SK-N-MC (cell line): ENCODE data around the gene C3orf18.

Source experiments
- DNase-seq: peaks from one replicate; pipeline ENCODE4 v3.0.0-alpha.2; 2011; ENCODE audit warnings: low read depth, low spot score
- H3K27ac ChIP-seq: fragments of 200-600 bp; sonication (generic); 2 replicates; pipeline ENCODE4 v1.5.1; 2016; ENCODE audit warnings: mixed run types
- H3K36me3 ChIP-seq: fragments of 200-600 bp; sonication (generic); 2 replicates; pipeline ENCODE4 v1.6.1; 2017; ENCODE audit warnings: antibody characterized with exemption, low read length, mixed read lengths; ENCODE audit not compliant: insufficient read depth
- H3K4me3 ChIP-seq: fragments of 200-600 bp; sonication (generic); 2 replicates; pipeline ENCODE4 v1.5.1; 2016
- H3K9ac ChIP-seq: fragments of 200-600 bp; sonication (generic); 2 replicates; pipeline ENCODE4 v1.8.0; 2017; ENCODE audit warnings: mixed run types, mixed read lengths; ENCODE audit not compliant: insufficient read length
- H3K9me3 ChIP-seq: fragments of 200-600 bp; sonication (generic); 2 replicates; pipeline ENCODE4 v1.6.1; 2017; ENCODE audit warnings: low read depth, mild to moderate bottlenecking, antibody characterized with exemption, low read length, moderate library complexity, mixed read lengths
- EZH2 ChIP-seq: fragments of 200-600 bp; sonication (generic); IDR thresholded peaks from one replicate; pipeline ENCODE4 v1.6.1; 2017; ENCODE audit warnings: antibody characterized with exemption
- FOXP2 ChIP-seq: optimal IDR thresholded peaks from 2 replicates; pipeline ENCODE3; 2011; ENCODE audit warnings: mild to moderate bottlenecking, moderate library complexity; ENCODE audit not compliant: insufficient read depth; ENCODE audit errors: extremely low read length, control extremely low read depth
- POLR2AphosphoS5 ChIP-seq: IDR thresholded peaks from 2 replicates; pipeline ENCODE4 v1.6.1; 2012; ENCODE audit warnings: mild to moderate bottlenecking, low read depth, low read length, borderline replicate concordance

C3orf18 gene

GRCh38 chr3:50604628-50605588 is 37.4 kb upstream of the C3orf18 start:
- Histone ChIP-seq H3K9ac (no peak overlapping the region), H3K9me3 (no peaks in the 10 kb centered on the region), H3K27ac (no peak overlapping the region), H3K4me3 (no peak overlapping the region), H3K36me3 (no peaks in the 10 kb centered on the region)
- DNase-seq, result no peak
- no peak for TF ChIP-seq POLR2AphosphoS5
- TF ChIP-seq EZH2, result no peak
- no peak for TF ChIP-seq FOXP2

- Histone ChIP-seq H3K27ac (no peak overlapping the region), H3K9me3 (no peaks in the 10 kb centered on the region), H3K9ac (no peak overlapping the region), H3K36me3 (no peaks in the 10 kb centered on the region), H3K4me3 (no peak overlapping the region)
- no peak for TF ChIP-seq POLR2AphosphoS5
- TF ChIP-seq EZH2, result no peak
- TF ChIP-seq FOXP2, result no peak
- DNase-seq, result no peak
Measured at GRCh38 chr3:50604110-50604621, 36.6 kb upstream of the C3orf18 start.

- no peak for DNase-seq
- no peak for TF ChIP-seq FOXP2
- no peak for TF ChIP-seq POLR2AphosphoS5
- TF ChIP-seq EZH2, result no peak
- Histone ChIP-seq H3K36me3 (no peaks in the 10 kb centered on the region), H3K27ac (no peak overlapping the region), H3K4me3 (no peak overlapping the region), H3K9me3 (no peaks in the 10 kb centered on the region), H3K9ac (no peak overlapping the region)
Measured at GRCh38 chr3:50603261-50604109, 35.9 kb upstream of the C3orf18 start.

- Histone ChIP-seq H3K9ac (no peak overlapping the region), H3K36me3 (no peaks in the 10 kb centered on the region), H3K27ac (no peak overlapping the region), H3K4me3 (no peak overlapping the region), H3K9me3 (no peaks in the 10 kb centered on the region)
- no peak for DNase-seq
- TF ChIP-seq FOXP2 (no peak), EZH2 (no peak)
Measured at GRCh38 chr3:50602595-50603191, 35.1 kb upstream of the C3orf18 start.

GRCh38 chr3:50600841-50601591 is 33.5 kb upstream of the C3orf18 start:
- no peak for DNase-seq
- peak overlapping the region; percentile 26 for H3K9ac ChIP-seq
- no peak for TF ChIP-seq POLR2AphosphoS5
- TF ChIP-seq EZH2, result no peak
- TF ChIP-seq FOXP2, result no peak
- no peaks in the 10 kb centered on the region for H3K36me3 ChIP-seq
- no peaks in the 10 kb centered on the region for H3K9me3 ChIP-seq
- peak overlapping the region; percentile 46; the same call in 1 of the 2 replicates for H3K27ac ChIP-seq
- peak overlapping the region; percentile 54; the same call in 1 of the 2 replicates for H3K4me3 ChIP-seq

- no peak overlapping the region for H3K27ac ChIP-seq
- no peak overlapping the region for H3K9ac ChIP-seq
- H3K4me3 ChIP-seq, result no peak overlapping the region
- no peak for DNase-seq
- TF ChIP-seq EZH2, result no peak
- TF ChIP-seq FOXP2, result no peak
- no peak for TF ChIP-seq POLR2AphosphoS5
- H3K36me3 ChIP-seq, result no peaks in the 10 kb centered on the region
- H3K9me3 ChIP-seq, result no peaks in the 10 kb centered on the region
Measured at GRCh38 chr3:50600141-50600753, 32.7 kb upstream of the C3orf18 start.

GRCh38 chr3:50599716-50600118 is 32.2 kb upstream of the C3orf18 start:
- Histone ChIP-seq H3K36me3 (no peaks in the 10 kb centered on the region), H3K9me3 (no peaks in the 10 kb centered on the region), H3K4me3 (no peak overlapping the region), H3K27ac (no peak overlapping the region), H3K9ac (no peak overlapping the region)
- no peak for DNase-seq
- TF ChIP-seq EZH2 (no peak), FOXP2 (no peak), POLR2AphosphoS5 (no peak)
